NCI-H146 treated with DMSO at 0.1 percent for 48 hours (cell line): ENCODE measurements around the gene CNNM1.

Experiments used
- DNase-seq: peaks from one replicate; lab custom pipeline; 2025; ENCODE audit not compliant: unreplicated experiment; lab: John Stamatoyannopoulos, UW

Gene CNNM1

DNA sequence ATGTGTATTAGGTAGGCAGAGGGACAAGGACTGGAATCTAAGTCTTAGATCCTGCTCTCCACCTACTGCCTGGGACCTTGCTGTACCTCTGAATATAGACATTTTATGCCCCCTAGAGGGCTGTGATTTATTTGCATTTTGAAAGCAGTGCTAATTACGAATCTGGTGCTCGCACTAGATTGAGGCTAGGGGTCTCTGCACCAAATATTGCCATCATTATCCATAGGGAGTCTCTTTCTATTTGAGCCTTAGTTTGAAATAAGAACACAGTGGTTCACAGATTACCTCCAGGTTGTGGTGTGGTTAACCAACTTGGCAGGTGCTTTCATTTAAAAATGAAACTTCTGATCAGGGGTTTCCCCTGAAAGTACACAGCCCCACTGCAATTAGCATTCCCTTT, 41.8 kb downstream of the CNNM1 start:
- DNase-seq = no peak

DNA sequence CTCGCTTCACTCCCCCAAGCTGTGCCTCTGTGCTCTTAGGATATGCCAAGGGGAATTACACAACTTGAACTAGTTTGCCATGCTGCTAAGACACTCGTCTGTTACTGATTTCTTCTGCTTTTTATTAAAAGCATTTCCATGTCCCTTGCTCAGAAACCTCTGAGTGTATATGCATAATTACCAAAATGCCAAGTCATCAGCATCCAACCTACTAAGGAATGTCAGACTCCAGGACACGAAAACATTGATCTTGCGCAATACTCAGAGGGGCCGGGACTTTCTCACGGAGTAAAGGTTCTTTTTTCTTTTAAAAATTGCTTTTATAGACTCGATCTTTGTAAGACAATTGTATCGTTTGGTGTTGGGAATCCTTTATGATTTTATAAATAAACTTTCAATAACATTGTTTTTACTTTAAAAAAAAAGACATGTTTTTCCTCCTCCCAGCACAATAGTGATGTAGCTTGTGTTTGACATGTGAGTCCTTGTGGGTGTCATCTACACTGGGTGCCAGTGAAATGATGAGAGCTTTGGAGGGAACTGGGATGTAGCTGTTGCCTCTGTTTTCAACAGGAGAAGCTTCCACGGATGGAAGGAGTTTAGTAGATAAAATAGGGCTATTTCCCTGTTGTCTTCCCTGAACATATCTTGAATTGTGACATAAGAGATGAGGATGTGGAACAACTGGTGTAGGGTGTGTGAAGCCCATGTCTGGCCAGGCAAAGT, 43.6 kb downstream of the CNNM1 start:
- no peak for DNase-seq

DNA sequence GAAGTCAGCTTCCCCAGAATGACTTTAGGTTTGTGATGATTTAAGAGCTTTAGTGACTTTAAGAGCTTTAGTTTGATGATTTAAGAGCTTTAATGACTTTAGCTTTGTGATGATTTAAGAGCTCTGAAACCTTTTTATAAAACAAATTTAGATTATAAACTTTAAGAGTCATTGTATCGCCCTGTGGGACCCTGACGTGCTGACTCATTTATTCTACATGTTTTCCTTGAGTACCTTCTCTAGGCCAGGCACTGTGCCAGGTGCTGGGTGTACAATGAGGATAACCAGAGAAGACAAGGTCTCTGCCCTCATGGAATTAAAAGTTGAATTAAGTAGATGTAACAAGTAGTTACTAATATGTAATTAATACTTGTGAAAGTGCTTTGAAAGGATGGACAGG, 45.4 kb downstream of the CNNM1 start:
- no peak for DNase-seq

DNA sequence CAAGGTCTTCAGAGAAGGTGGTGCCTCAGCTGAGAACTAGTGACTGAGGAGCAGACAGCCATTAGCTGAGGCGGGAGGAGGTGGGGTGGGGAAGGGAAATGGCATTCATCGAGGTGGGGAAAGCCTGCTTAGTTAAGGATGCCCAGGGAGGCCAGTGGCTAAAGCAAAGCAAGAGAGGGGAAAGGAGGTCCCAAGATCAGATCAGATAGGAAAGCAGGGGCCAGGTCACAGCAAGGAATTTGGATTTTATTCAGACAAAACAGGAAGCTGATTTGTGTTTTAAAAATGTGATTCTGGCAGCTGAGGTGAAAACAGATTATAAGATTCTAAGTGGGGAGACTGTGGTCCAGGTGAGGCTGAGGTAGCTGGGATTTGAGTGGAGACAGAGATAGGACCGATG, 45.8 kb downstream of the CNNM1 start:
- no peak for DNase-seq

DNA sequence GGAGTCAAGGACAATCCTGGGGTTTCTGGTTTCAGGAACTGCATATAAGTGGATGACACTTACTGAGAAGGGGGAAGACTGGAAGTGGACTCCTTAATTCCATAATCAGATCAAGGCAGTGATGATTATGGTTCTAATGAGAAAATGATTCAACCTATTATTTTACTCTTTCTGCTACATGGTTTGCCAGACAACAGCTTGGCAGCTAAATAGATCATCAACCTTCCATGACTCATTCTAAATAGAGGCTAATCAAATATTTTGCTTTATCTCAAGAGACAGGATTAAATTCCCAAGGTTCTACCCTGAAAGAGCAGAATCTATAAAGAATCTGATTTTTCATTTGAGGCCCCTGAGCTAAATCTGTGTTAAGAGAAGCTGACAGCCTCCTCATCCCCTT, 46.3 kb downstream of the CNNM1 start:
- DNase-seq = no peak

DNA sequence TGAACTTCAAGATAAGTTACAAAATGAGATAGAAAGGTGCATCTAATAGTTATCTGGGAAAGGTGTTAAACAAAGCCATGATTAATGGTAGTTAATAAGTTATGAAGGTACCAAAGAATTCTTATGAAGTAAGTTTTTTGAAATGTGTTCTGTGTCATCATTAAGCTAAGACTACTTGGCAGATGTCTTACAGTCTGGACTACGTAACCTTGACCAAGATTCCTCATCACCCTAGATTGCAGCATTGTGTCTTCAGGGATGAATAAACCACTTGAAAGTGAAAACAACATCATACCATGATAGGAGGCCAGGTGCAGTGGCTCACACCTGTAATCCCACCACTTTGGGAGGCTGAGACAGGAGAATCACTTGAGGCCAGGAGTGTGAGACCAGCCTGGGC, 53.0 kb downstream of the CNNM1 start:
- no peak for DNase-seq

DNA sequence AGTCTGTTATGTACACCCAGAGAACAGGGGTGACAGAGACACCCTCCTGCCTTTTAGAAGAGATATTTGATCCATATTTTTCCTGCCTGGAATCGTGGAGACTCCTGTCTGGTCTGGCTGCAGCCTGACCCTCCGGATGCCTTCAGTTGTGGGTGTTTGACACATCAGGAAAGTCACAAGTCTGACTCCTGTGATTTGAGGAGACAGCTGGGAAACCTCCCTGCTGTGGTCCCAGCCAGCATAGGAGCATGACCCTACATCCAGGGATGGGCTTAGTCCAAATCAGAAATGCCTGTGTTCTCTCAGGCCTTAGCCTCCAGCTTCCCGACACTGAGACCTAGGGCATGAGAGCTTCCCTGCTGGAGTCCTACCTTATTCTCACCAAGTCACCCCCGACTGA, 57.9 kb downstream of the CNNM1 start:
- no peak for DNase-seq

DNA sequence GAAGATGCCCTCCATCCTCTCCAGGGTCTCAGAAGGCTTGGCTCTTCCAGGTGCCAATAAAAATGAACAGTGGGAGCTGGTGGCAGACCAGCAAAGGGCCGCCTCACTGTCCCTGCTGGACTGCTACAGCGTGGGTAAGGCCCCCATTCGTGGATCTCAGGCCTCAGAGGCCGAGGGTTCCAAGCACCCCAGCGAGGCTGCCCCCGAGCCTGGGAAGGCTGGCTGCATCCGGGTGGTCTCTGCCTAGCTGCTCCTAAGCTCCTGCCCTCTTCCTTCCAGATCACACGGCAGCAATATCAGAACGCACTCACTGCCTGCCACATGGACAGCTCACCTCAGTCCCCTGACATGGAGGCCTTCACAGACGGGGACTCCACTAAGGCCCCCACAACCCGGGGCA, 58.4 kb downstream of the CNNM1 start:
- no peak for DNase-seq

DNA sequence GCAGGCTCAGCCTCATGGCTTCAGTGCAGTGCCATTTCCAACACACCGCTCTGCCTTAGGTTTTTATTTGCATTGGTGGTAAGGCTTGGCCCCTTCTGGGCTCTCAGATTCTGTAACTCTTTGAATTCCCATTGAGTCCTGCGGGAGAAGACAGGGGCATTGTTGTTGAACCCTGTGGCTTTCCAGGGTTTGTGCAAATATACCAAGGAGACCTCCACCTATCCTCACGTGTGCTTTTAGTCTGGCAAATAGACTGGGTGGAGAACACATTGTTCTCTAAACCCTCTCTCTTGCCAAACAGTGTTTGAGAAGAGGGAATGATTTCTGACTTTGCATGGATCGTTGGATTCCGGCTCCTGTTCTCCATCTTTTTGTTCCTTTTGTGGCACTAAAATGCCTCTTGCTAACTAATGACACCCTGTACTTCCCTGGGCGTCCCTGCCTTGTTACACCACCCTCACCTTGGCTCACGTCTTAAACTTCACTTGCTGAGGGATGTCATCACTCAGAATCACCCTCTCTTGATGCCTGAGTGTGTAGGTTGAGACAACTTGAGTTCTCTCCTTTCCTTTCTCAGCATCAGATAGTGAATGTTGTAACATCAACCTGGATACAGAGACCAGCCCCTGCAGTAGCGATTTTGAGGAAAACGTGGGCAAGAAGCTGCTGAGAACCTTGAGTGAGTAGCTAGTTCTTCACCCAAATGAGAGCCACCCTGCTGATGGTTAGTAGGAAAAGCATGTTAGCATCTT, 60.7 kb downstream of the CNNM1 start:
- DNase-seq = no peak

DNA sequence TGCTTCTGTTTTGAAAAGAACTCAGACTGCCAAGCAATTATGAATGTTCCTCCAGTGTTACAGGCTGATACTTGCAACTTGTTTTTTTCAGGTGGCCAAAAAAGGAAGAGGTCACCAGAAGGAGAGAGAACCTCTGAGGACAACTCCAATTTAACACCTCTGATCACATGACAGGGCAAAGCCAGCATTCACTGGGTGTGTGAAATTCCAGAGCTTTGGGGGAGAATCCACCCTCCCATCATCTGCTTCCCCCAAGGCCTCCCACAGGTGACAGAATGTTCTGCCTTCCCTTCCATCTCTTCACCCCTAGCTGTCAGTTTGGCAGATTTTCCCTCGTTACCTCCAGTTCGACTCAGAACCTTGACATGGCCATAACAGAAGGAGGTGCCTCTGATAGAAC, 62.2 kb downstream of the CNNM1 start:
- no peak for DNase-seq

DNA sequence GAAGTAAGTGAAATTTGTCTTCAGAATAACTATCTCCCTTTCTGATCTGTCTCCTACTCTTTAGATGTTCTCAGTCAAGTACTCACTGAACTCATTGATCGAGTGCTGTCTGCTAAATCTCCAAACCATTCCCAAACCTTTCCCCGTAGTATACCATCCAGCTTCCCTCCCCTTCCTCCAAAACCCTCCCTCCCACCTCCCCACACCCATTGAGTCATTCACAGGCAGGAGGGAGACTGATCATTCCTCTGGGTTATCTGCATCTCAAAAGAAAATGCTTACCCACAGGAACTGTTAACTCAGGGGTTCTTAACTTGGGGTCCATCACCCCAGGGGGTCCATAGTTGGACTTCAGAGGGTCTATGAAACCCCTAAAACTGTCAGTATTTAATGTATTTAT, 63.9 kb downstream of the CNNM1 start:
- no peak for DNase-seq

DNA sequence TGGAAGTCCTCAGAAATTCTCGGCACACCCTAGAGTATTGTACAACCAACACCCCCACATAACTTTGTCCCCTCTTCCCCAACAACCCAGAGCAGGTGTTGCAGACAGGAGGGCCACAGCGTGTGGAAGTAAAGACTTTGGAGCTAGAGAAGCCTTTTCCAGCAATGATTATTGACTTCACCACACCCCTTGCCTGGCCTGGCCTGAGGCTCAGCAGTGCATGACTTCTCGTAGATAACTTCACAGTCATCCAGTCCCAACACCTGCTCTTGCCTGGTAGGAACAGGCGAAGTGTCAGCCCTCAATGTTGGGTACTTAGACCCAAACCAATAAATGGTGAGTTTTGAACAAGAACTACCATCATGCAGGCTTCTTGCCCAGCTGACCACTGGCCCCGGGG, 64.5 kb downstream of the CNNM1 start:
- DNase-seq = no peak

DNA sequence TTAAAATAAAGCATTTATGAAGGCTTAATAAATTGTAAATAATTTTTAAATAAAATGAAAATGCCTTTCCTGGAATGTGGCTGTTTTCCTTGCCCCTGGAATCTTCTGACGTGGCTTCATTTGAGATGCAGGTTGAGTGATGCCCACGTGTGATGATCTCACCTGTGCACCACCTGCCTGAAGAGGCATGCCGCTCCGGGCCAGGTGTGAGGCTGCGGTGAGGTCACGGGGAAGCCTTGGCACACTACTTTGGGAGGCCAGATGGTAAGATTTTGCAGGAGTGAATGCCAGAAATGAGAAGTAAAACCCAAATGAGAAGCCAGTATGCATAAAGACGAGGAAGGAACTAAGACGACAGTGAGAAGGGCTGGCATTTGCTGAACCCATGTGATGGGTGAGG, 65.1 kb downstream of the CNNM1 start:
- DNase-seq = no peak

DNA sequence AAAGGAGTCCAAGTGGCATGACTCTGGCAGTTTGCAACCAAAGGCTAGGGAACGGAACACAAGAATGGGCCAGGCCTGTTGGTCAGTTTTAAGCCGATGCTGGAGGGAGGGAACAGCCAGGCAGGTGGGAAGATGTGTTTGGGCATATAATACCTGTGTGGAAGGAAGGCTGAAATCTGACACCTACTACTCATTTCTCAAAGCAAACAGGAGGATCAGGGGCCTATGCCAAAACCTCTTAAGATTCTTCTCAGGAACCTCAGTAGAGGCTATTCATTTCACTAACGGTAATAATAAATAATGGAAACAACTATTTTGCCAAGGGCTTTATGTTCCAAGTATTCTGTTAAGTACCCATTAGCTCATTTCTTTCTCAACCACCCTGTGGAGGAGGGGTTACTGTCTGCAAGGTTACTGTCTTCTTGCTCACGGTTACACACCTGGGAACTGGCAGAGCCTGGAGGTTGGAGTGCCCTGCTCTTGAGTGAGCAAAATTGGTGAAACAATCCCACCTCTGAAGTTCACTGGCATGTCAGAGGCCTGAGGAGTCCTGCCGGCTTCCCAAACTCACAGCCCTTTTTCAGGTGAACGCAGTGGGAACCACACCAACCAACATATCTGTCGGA, 65.7 kb downstream of the CNNM1 start:
- no peak for DNase-seq

DNA sequence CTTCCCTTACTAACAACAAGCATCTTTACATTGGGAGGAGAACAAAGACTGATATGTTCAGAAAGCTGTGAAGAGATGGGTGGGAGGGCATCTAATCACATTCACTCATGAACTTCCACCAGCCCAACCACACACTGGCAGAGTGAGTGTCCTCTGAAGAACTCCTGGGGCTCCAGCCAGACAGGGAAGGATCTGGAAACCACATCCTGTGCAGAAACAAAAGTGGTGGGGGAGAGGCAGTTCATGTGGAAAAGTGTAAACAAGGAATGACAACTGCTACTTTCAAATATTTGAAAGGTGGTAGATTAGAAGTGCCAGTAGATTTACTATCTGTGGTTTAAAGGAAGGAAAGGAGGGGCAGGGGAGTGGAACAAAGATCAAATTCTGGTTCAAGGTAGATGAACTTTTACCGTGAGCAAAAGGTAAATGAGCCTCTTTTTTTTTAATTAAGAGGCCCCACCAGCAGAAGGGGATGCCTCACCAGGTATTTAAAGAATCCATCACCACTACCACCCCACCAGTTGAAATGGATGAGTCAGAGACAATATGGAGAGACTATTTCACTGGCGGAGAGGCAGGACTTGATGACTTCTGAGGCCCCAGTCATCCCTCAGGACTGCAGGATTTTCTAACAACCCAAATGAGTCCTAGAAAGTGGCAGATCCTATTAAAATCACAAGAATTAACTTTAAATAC, 66.7 kb downstream of the CNNM1 start:
- no peak for DNase-seq

DNA sequence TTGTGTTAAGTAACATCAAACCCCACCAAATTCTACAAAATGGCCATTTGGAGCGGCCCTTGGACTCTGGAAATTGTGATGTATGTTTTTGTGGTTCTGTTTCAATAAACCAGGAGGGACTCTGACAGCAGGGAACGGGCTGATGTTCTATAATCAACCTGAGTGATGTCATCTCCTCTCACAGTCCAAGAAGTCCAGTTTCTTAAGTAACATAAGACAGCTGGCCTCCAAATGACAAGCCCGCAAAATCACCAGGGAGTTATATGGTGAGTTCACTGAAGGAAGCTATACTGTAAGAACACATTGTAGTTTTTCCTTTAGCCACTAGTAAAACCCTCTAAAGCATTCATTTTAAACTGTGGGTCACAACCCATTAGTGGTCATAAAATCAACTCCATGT, 67.3 kb downstream of the CNNM1 start:
- DNase-seq = no peak

DNA sequence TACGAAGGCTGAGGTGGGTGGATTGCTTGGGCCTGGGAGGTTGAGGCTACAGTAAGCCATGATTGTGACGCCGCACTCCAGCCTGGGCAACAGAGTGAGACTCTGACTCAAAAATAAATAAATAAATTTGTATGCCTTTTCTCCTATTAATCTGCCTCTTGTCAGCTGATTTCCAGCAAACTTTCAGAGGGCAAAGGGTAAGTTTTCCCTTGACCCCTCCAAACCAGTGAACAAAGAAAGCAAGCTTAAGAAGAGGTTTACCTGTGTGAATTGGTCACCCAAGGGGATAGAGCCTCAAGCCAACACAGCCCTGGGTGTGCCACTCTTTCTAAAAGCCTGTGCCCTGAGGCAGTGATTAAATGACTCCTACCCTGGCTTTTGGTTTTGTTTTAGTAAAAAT, 70.5 kb downstream of the CNNM1 start:
- no peak for DNase-seq

DNA sequence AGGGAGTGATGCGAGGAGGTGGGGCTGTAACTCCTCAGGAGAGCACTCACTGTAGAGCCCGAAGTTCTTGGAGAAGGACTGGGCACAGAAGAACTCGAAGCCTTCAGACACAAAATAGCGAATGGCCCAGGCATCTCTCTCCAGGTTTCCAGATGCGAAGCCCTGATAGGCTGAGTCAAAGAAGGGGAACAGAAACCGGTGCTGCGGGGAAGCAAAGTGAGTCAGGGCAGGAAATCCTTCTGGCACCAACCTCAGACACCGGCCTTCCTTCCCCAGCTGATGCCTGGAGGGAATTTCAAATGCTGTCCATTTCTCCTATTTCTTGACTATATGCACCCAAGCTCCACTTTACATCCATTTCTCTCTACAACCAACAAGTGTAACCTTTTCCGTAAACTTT, 74.5 kb downstream of the CNNM1 start:
- no peak for DNase-seq

DNA sequence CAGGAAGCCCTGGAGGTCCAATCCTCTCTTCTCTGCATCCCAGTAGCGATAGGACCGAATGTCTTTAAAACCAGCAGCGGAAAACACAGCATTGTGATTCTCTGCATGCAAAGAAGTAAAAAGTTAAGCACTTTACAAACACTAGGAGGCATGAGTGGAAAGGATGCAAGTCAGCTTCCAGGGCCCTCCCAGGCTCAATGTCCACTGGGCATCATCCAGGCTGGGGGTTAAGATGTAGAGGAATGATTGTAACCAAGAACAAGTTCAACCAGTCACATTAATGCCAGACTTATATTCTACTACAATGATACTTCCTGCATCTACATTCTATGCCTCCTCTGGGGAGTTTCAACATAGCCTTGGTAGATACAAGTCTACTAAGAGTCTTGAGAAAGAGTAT, 77.0 kb downstream of the CNNM1 start:
- no peak for DNase-seq

DNA sequence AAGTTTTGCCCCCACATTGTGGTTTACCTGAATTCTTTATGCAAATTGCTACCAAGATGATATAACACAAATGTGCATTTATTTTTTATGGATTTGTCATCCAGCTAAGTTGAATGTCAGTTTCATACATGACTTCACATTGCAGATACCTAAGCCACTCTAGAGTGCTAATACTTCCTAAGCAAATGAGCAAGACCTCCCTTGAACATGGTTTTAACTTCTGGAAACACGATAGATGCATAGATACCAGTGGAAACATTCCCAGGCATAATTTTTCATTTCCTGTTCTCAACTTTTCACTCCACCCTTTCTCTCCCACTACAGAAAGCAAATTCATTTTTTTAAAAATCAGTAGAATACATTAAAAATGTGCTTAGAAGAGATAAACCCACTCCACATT, 81.0 kb downstream of the CNNM1 start:
- no peak for DNase-seq

DNA sequence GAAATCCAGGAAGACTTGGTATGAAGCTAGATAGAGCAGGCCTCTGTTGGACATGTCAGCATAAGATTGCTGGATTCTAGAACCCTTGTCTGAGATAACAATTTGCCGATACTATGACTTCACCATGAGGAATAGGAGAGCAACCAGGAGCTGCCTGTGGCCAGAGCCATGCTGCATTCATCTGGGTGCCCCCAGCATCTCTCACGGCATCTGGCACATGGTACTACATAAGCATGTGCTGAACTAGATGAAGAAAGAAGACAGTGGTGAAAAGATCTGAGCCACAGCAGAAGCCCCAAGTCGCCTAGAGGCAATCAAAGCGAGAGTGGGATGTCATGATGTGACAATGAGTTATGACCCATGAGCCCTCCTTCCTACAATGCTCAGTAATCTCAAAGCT, 81.7 kb downstream of the CNNM1 start:
- DNase-seq = no peak

DNA sequence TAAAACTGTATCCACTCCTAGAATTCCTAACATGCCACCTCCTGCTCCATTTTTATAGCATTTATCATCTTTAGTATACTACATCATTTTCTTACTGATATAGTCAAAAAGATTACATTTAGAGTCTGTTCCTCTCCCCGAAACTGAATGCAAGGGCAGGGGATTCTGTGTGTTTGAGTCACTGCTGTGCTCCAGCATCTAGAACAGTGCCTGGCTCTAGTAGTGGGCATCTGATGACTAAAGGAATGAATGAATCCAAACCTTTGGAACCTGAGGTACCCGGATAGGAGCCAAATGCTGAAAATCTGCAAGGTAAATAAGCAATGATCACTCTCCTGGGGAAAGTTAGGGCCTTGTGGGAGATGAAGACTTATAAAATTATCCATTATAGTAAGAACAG, 82.4 kb downstream of the CNNM1 start:
- no peak for DNase-seq
